Measurements from ENCODE around the gene NRROS. TPM values are rescaled to one million over a fixed set of nuclear protein-coding genes. Genes with fewer than 3 reads are reported as not detected.

NRROS gene
- total and polyA plus RNA-seq, 10 of the 15 experiments (the other 5 are each of a cell fraction or from before 2014, with no cell fraction given), result 0.35 to 42.2 (median 12.6) TPM

DNA sequence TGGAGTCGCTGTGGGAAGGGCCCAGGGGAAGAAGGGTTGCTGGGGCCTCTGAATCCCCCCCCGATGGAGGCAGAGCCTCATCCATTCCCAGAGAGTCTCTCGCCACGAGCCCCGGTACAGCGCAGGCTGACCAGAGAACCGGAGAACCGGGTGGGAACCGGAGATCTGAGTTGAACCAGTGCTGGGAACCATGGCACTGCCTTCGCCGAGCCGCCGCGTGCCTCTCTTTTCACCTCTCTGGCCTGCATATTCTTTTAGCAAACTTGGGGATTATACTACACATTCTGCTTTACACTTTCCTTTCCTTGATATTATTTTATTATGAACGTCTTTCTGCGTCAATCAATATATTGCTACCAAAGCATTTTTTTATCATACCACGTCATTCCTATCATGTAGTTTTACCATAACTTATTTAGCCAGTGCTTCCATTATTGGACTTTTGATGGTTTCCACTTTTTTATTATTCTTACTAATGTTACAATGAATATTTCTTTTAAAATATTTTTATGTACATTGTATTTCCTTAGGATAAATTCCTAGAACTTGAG lies 7.2 kb downstream of the NRROS start:
- no peak for ATAC-seq
- CTCF ChIA-PET, result interaction anchor here (1.3 kb wide), 1 partner anchor 38 kb away, joined by 4 read pairs; no protein-coding TSS in a partner anchor
- Histone ChIP-seq H3K4me2 (ENCODE audit: control insufficient read depth, insufficient read depth) (peak overlapping the region; percentile 13; the same call in 1 of the 2 replicates), H3K27ac (ENCODE audit: control insufficient read depth, insufficient read depth) (no peak overlapping the region), H2AFZ (ENCODE audit: control insufficient read depth, low read depth, low read length) (no peak overlapping the region), H3K9ac (ENCODE audit: control insufficient read depth, insufficient read depth, low read length) (no peak overlapping the region), H3K79me2 (ENCODE audit: control insufficient read depth, insufficient read depth, low read length) (peaks cover 92% of the 10 kb centered on the region), H3K27me3 (replicated peaks in 1 of 2; ENCODE audit: control insufficient read depth in 2 of 2, insufficient read depth in 2 of 2, low read length in 1 of 2) (no peaks in the 10 kb centered on the region), H3K4me3 (no peak overlapping the region), H4K20me1 (ENCODE audit: control insufficient read depth, insufficient read depth) (no peaks in the 10 kb centered on the region), H3K4me1 (ENCODE audit: control insufficient read depth, insufficient read depth, low read length) (peaks cover 42% of the 10 kb centered on the region), H3K36me3 (ENCODE audit: control insufficient read depth in 2 of 2, insufficient read depth in 2 of 2, low read length in 1 of 2) (peaks cover 14 to 32% of the 10 kb centered on the region in 2 experiments), H3K9me3 (replicated peaks; ENCODE audit: control insufficient read depth, insufficient read depth, low read length) (no peaks in the 10 kb centered on the region; the same call in 2 of the 3 replicates)
- RAD21 ChIA-PET (ENCODE audit: unreplicated experiment), result no interaction called here
- 98% methylated on average over 17 of the region's 17 CpGs for WGBS (ENCODE audit: insufficient coverage, insufficient replicate concordance, low lambda C conversion rate, missing lambda C conversion rate)
- POLR2A ChIA-PET, result no interaction called here
- intact Hi-C loops (cut with micrococcal nuclease; ENCODE audit: unreplicated experiment), result no loop called here
- BruUV-seq (replicated peaks), result no TSS peak
- FAIRE-seq, result no peak
- DNase-seq (ENCODE audit: low read depth, low spot score), result no peak
- SMC1A ChIA-PET (ENCODE audit: uncharacterized antibody, unreplicated experiment), result interaction anchor here (1.0 kb wide), 1 partner anchor 44 kb away, joined by 3 read pairs; no protein-coding TSS in a partner anchor
- in situ Hi-C loops (cut with MboI), result no loop called here
- TF ChIP-seq, protein P1, sequence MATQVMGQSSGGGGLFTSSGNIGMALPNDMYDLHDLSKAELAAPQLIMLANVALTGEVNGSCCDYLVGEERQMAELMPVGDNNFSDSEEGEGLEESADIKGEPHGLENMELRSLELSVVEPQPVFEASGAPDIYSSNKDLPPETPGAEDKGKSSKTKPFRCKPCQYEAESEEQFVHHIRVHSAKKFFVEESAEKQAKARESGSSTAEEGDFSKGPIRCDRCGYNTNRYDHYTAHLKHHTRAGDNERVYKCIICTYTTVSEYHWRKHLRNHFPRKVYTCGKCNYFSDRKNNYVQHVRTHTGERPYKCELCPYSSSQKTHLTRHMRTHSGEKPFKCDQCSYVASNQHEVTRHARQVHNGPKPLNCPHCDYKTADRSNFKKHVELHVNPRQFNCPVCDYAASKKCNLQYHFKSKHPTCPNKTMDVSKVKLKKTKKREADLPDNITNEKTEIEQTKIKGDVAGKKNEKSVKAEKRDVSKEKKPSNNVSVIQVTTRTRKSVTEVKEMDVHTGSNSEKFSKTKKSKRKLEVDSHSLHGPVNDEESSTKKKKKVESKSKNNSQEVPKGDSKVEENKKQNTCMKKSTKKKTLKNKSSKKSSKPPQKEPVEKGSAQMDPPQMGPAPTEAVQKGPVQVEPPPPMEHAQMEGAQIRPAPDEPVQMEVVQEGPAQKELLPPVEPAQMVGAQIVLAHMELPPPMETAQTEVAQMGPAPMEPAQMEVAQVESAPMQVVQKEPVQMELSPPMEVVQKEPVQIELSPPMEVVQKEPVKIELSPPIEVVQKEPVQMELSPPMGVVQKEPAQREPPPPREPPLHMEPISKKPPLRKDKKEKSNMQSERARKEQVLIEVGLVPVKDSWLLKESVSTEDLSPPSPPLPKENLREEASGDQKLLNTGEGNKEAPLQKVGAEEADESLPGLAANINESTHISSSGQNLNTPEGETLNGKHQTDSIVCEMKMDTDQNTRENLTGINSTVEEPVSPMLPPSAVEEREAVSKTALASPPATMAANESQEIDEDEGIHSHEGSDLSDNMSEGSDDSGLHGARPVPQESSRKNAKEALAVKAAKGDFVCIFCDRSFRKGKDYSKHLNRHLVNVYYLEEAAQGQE (IDR thresholded peaks at IDR 0.05; ENCODE audit: low read depth, low read length), result no peak
- TF ChIP-seq, protein P2, sequence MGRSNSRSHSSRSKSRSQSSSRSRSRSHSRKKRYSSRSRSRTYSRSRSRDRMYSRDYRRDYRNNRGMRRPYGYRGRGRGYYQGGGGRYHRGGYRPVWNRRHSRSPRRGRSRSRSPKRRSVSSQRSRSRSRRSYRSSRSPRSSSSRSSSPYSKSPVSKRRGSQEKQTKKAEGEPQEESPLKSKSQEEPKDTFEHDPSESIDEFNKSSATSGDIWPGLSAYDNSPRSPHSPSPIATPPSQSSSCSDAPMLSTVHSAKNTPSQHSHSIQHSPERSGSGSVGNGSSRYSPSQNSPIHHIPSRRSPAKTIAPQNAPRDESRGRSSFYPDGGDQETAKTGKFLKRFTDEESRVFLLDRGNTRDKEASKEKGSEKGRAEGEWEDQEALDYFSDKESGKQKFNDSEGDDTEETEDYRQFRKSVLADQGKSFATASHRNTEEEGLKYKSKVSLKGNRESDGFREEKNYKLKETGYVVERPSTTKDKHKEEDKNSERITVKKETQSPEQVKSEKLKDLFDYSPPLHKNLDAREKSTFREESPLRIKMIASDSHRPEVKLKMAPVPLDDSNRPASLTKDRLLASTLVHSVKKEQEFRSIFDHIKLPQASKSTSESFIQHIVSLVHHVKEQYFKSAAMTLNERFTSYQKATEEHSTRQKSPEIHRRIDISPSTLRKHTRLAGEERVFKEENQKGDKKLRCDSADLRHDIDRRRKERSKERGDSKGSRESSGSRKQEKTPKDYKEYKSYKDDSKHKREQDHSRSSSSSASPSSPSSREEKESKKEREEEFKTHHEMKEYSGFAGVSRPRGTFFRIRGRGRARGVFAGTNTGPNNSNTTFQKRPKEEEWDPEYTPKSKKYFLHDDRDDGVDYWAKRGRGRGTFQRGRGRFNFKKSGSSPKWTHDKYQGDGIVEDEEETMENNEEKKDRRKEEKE (IDR thresholded peaks at IDR 0.05), result no peak
- TF ChIP-seq, protein P3, sequence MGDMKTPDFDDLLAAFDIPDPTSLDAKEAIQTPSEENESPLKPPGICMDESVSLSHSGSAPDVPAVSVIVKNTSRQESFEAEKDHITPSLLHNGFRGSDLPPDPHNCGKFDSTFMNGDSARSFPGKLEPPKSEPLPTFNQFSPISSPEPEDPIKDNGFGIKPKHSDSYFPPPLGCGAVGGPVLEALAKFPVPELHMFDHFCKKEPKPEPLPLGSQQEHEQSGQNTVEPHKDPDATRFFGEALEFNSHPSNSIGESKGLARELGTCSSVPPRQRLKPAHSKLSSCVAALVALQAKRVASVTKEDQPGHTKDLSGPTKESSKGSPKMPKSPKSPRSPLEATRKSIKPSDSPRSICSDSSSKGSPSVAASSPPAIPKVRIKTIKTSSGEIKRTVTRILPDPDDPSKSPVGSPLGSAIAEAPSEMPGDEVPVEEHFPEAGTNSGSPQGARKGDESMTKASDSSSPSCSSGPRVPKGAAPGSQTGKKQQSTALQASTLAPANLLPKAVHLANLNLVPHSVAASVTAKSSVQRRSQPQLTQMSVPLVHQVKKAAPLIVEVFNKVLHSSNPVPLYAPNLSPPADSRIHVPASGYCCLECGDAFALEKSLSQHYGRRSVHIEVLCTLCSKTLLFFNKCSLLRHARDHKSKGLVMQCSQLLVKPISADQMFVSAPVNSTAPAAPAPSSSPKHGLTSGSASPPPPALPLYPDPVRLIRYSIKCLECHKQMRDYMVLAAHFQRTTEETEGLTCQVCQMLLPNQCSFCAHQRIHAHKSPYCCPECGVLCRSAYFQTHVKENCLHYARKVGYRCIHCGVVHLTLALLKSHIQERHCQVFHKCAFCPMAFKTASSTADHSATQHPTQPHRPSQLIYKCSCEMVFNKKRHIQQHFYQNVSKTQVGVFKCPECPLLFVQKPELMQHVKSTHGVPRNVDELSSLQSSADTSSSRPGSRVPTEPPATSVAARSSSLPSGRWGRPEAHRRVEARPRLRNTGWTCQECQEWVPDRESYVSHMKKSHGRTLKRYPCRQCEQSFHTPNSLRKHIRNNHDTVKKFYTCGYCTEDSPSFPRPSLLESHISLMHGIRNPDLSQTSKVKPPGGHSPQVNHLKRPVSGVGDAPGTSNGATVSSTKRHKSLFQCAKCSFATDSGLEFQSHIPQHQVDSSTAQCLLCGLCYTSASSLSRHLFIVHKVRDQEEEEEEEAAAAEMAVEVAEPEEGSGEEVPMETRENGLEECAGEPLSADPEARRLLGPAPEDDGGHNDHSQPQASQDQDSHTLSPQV (IDR thresholded peaks at IDR 0.05), result no peak
- TF ChIP-seq MTA3 (IDR thresholded peaks at IDR 0.05; ENCODE audit: borderline replicate concordance, low read length) (no peak), TCF3 (IDR thresholded peaks at IDR 0.05; ENCODE audit: borderline replicate concordance, insufficient read depth, low read depth, low read length) (no peak), SPI1 (IDR thresholded peaks at IDR 0.05; ENCODE audit: borderline replicate concordance, insufficient read depth, low read depth, low read length) (no peak), ESRRA (IDR thresholded peaks at IDR 0.05; ENCODE audit: low read length) (no peak)
- TF ChIP-seq, protein P4, sequence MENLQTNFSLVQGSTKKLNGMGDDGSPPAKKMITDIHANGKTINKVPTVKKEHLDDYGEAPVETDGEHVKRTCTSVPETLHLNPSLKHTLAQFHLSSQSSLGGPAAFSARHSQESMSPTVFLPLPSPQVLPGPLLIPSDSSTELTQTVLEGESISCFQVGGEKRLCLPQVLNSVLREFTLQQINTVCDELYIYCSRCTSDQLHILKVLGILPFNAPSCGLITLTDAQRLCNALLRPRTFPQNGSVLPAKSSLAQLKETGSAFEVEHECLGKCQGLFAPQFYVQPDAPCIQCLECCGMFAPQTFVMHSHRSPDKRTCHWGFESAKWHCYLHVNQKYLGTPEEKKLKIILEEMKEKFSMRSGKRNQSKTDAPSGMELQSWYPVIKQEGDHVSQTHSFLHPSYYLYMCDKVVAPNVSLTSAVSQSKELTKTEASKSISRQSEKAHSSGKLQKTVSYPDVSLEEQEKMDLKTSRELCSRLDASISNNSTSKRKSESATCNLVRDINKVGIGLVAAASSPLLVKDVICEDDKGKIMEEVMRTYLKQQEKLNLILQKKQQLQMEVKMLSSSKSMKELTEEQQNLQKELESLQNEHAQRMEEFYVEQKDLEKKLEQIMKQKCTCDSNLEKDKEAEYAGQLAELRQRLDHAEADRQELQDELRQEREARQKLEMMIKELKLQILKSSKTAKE (IDR thresholded peaks at IDR 0.05; ENCODE audit: low read depth, poor library complexity, severe bottlenecking), result no peak

All from GM12878 (cell line).